Activated effector memory CD4-positive, alpha-beta T cell treated with anti-CD3 and anti-CD28 coated beads, Interleukin-2, amount 50 U/mL, for 16 hours (primary cell): Measurements from ENCODE around the gene CDADC1.
A peak's percentile ranks its signal among the peaks of the same experiment; 100 is the strongest.

Source experiments
- DNase-seq: peaks from one replicate; pipeline ENCODE4 v3.0.0-alpha.2; 2020

CDADC1 gene

GRCh38 chr13:49247643-49248621, at the start of gene CDADC1:
Gene CDADC1, plus strand, starts transcription at chr13:49247925. Its CDS starts 113 bp downstream, at chr13:49248038.
- DNase-seq: peak; percentile 96

GRCh38 chr13:49206641-49207040, 41.1 kb upstream of the CDADC1 start:
- DNase-seq: no peak

- no peak for DNase-seq
Observed at GRCh38 chr13:49208619-49209018, 39.1 kb upstream of the CDADC1 start.

- DNase-seq: no peak
Observed at GRCh38 chr13:49210114-49210513, 37.6 kb upstream of the CDADC1 start.

GRCh38 chr13:49210669-49211068, 37.1 kb upstream of the CDADC1 start:
- no peak for DNase-seq

GRCh38 chr13:49213539-49213938, 34.2 kb upstream of the CDADC1 start:
- no peak for DNase-seq

GRCh38 chr13:49213997-49214916, 33.5 kb upstream of the CDADC1 start:
- DNase-seq: no peak

- DNase-seq: peak; percentile 77
Observed at GRCh38 chr13:49214917-49215376, 32.8 kb upstream of the CDADC1 start.

- DNase-seq: no peak
Observed at GRCh38 chr13:49216334-49216733, 31.4 kb upstream of the CDADC1 start.

GRCh38 chr13:49217962-49218492, 29.7 kb upstream of the CDADC1 start:
- DNase-seq: no peak

- DNase-seq: no peak
Observed at GRCh38 chr13:49218493-49219051, 29.2 kb upstream of the CDADC1 start.

GRCh38 chr13:49219647-49220035, 28.1 kb upstream of the CDADC1 start:
- DNase-seq: no peak

GRCh38 chr13:49220036-49220855, 27.5 kb upstream of the CDADC1 start, which contains the start of gene MLNR:
Gene MLNR, plus strand, starts transcription at chr13:49220338. Its CDS starts 0 bp downstream, at chr13:49220338.
- peak; percentile 77 for DNase-seq

GRCh38 chr13:49220856-49221589, 26.7 kb upstream of the CDADC1 start:
- no peak for DNase-seq

- DNase-seq: no peak
Observed at GRCh38 chr13:49221590-49221965, 26.1 kb upstream of the CDADC1 start.

- DNase-seq: no peak
Observed at GRCh38 chr13:49225223-49226042, 22.3 kb upstream of the CDADC1 start.

- DNase-seq: no peak
Observed at GRCh38 chr13:49226613-49227012, 21.1 kb upstream of the CDADC1 start.

GRCh38 chr13:49234741-49235140, 13.0 kb upstream of the CDADC1 start:
- no peak for DNase-seq

- no peak for DNase-seq
Observed at GRCh38 chr13:49235856-49236431, 11.8 kb upstream of the CDADC1 start.

- DNase-seq: no peak
Observed at GRCh38 chr13:49238621-49239020, 9.1 kb upstream of the CDADC1 start.
